Measurements from ENCODE around the gene TERB1.
"Not testable (repeated sequence)": the region's sequence is repeated elsewhere in the genome, so short reads cannot be mapped to it uniquely, and the experiment has no call there.

The TERB1 gene

DNA sequence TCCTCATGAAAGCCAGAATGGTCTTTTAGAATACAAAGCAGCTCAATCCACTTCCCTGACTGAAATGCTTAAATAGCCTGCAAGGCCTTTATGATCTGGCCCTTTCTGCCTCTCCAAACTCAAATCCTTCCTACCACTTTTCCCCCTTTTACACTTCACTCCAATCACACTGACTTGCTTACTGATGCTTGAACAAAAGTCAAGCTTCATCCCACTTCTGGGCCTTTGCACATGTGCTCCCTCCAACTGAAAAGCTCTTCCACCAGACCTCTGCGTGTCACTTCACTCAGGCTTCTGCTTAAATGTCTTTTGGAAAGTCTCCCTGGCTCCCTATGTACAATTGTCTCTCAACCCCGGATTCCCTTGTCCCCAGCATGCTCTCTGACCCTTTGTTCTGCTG is 13.3 kb upstream of the TERB1 start:
- TF ChIP-seq, protein P1, sequence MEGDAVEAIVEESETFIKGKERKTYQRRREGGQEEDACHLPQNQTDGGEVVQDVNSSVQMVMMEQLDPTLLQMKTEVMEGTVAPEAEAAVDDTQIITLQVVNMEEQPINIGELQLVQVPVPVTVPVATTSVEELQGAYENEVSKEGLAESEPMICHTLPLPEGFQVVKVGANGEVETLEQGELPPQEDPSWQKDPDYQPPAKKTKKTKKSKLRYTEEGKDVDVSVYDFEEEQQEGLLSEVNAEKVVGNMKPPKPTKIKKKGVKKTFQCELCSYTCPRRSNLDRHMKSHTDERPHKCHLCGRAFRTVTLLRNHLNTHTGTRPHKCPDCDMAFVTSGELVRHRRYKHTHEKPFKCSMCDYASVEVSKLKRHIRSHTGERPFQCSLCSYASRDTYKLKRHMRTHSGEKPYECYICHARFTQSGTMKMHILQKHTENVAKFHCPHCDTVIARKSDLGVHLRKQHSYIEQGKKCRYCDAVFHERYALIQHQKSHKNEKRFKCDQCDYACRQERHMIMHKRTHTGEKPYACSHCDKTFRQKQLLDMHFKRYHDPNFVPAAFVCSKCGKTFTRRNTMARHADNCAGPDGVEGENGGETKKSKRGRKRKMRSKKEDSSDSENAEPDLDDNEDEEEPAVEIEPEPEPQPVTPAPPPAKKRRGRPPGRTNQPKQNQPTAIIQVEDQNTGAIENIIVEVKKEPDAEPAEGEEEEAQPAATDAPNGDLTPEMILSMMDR (IDR thresholded peaks at IDR 0.05; ENCODE audit: low read depth, low read length) = no peak

DNA sequence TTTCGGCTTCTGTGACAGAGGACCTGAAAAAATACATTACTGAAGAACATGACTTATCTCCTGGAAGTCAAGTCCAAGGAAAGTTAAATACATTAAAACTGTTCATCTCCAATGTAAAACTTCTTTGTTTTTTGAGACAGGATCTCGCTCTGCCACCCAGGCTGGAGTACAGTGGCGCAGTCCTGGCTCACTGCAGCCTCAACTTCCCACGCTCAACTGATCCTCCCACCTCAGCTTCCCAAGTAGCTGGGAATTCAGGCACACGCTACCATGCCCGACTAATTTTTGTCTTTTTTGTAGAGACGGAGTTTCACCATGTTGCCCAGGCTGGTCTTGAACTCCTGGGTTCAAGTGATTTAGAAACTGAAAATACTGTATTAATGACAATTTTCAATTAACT is 9.7 kb upstream of the TERB1 start:
- TF ChIP-seq, protein P1 (IDR thresholded peaks at IDR 0.05; ENCODE audit: low read depth, low read length) = no peak
- H3K4me3 ChIP-seq (ENCODE audit: low read depth, low read length) = no peak overlapping the region

More for the DNA sequence above, 13.3 kb upstream of the TERB1 start:
- H3K4me3 ChIP-seq (ENCODE audit: low read depth, low read length) = no peak overlapping the region

GRCh38 chr16:66810391-66810790 is 9.0 kb upstream of the TERB1 start:
- no peak overlapping the region for H3K4me3 ChIP-seq (ENCODE audit: low read depth, low read length)
- TF ChIP-seq, protein P1 (IDR thresholded peaks at IDR 0.05; ENCODE audit: low read depth, low read length) = no peak

DNA sequence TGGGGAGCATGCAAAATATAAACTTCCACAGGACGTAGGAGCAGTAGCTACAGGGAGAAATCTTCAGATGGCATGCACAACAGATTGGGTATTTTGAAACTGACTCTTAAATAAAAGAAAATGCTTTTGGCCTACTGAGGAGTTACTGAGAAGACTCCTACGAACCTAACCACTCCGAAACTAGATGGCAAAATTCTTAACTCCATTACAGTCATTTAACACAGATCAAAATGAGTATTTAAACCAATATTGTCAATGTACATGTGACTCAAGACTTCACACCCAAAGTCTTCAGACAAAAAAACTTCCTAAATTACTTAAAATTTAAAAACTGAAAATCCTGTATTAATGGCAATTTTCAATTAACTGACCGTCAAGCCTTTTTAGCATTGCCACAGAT is 8.4 kb upstream of the TERB1 start:
- TF ChIP-seq, protein P1 (IDR thresholded peaks at IDR 0.05; ENCODE audit: low read depth, low read length) = no peak
- no peak overlapping the region for H3K4me3 ChIP-seq (ENCODE audit: low read depth, low read length)

DNA sequence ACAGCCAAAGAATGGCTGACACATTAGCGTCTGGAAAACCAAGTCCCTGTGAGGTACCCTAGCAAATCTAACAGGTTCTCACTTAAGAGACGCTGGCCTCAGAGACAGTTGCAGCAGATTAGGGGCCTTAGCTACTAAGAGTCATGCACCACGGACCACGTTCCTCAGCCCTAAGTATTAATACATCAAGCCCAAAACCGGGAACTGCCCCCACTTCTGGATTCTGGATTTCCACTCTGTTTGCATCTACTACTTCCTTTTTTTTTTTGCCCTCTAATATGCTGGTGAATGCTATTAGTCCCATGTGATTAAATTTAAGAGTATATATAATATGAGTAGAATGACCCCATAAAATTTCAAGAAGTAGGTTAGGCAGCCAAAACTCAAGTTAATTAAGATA is 775 bp upstream of the TERB1 start:
- TF ChIP-seq, protein P1 (IDR thresholded peaks at IDR 0.05; ENCODE audit: low read depth, low read length) = no peak
- H3K4me3 ChIP-seq (ENCODE audit: low read depth, low read length) = no peak overlapping the region

GRCh38 chr16:66800856-66801255 is 528 bp downstream of the TERB1 start:
- TF ChIP-seq, protein P1 (IDR thresholded peaks at IDR 0.05; ENCODE audit: low read depth, low read length) = no peak

DNA sequence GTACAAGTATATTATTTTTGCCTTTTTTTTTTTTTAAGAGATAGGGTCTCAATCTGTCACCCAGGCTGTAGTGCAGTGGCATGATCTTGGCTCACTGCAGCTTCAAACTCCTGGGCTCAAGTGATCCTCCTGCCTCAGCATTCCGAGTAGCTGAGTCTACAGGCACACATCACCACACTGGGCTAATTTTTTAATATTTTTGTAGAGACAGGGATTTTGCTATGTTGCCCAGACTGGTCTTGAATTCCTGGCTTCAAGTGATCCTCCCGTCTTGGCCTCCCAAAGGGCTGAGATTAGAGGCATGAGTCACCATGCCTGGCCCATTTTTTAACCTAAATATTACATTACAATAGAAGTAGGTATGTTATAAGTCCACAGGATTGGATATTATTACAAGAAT is 3.2 kb downstream of the TERB1 start:
- TF ChIP-seq, protein P1 (IDR thresholded peaks at IDR 0.05; ENCODE audit: low read depth, low read length) = no peak
- H3K4me3 ChIP-seq (ENCODE audit: low read depth, low read length) = no peak overlapping the region

More at GRCh38 chr16:66800856-66801255, 528 bp downstream of the TERB1 start:
- no peak overlapping the region for H3K4me3 ChIP-seq (ENCODE audit: low read depth, low read length)

DNA sequence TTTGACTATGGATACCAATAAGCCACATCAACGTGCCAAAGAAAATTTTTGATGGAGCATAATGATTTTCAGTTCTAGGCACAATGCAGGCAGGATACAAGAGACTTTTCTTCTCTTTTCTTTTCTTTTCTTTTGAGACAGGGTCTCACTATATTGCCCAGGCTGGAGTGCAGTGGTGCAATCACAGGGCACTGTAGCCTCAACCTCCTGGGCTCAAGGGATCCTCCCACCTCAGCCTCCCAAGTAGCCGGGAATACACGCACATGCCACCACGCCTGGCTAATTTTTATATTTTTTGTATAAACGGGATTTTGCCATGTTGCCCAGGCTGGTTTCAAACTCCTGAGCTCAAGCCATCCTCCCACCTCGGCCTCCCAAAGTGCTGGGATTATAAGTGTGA is 7.4 kb downstream of the TERB1 start:
- H3K4me3 ChIP-seq (ENCODE audit: low read depth, low read length) = not testable (repeated sequence)
